ENCODE results near the gene FAM107B.

- TF ChIP-seq CTCF (conservative IDR thresholded peaks at IDR 0.05) (no peak), EZH2 (IDR thresholded peaks at IDR 0.05; ENCODE audit: low read depth) (no peak)
Measured at GRCh38 chr10:14742815-14743214, 31.9 kb downstream of the FAM107B start.

Measured in PC-9 (cell line).